ENCODE measurements around the gene POLR2C. TPM values are rescaled to one million over a fixed set of nuclear protein-coding genes. Genes with fewer than 3 reads are reported as not detected.

Gene POLR2C
- total and polyA plus RNA-seq, 2 experiments from 2014 or later = 37.6 to 123 TPM

DNA sequence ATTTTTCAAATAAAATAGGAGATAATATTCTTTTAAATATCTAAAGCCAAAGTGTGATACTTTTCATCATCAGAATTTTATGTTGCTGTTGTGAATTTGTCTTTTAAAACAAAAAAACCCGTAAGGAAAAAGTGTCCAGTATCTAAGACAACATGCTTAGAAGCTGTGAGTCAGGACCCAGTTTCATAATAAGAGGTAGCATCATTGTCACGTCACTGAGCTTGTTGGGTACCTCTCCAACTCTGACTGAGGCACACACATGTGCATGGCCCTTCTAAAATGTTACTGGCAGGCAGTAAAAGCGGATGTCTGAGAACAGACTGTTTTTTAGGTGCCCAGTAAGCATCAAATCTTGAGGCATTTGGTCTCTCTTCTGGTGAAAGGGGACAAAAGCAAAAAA lies 17.8 kb upstream of the POLR2C start (continued):
- TF ChIP-seq, protein P1, sequence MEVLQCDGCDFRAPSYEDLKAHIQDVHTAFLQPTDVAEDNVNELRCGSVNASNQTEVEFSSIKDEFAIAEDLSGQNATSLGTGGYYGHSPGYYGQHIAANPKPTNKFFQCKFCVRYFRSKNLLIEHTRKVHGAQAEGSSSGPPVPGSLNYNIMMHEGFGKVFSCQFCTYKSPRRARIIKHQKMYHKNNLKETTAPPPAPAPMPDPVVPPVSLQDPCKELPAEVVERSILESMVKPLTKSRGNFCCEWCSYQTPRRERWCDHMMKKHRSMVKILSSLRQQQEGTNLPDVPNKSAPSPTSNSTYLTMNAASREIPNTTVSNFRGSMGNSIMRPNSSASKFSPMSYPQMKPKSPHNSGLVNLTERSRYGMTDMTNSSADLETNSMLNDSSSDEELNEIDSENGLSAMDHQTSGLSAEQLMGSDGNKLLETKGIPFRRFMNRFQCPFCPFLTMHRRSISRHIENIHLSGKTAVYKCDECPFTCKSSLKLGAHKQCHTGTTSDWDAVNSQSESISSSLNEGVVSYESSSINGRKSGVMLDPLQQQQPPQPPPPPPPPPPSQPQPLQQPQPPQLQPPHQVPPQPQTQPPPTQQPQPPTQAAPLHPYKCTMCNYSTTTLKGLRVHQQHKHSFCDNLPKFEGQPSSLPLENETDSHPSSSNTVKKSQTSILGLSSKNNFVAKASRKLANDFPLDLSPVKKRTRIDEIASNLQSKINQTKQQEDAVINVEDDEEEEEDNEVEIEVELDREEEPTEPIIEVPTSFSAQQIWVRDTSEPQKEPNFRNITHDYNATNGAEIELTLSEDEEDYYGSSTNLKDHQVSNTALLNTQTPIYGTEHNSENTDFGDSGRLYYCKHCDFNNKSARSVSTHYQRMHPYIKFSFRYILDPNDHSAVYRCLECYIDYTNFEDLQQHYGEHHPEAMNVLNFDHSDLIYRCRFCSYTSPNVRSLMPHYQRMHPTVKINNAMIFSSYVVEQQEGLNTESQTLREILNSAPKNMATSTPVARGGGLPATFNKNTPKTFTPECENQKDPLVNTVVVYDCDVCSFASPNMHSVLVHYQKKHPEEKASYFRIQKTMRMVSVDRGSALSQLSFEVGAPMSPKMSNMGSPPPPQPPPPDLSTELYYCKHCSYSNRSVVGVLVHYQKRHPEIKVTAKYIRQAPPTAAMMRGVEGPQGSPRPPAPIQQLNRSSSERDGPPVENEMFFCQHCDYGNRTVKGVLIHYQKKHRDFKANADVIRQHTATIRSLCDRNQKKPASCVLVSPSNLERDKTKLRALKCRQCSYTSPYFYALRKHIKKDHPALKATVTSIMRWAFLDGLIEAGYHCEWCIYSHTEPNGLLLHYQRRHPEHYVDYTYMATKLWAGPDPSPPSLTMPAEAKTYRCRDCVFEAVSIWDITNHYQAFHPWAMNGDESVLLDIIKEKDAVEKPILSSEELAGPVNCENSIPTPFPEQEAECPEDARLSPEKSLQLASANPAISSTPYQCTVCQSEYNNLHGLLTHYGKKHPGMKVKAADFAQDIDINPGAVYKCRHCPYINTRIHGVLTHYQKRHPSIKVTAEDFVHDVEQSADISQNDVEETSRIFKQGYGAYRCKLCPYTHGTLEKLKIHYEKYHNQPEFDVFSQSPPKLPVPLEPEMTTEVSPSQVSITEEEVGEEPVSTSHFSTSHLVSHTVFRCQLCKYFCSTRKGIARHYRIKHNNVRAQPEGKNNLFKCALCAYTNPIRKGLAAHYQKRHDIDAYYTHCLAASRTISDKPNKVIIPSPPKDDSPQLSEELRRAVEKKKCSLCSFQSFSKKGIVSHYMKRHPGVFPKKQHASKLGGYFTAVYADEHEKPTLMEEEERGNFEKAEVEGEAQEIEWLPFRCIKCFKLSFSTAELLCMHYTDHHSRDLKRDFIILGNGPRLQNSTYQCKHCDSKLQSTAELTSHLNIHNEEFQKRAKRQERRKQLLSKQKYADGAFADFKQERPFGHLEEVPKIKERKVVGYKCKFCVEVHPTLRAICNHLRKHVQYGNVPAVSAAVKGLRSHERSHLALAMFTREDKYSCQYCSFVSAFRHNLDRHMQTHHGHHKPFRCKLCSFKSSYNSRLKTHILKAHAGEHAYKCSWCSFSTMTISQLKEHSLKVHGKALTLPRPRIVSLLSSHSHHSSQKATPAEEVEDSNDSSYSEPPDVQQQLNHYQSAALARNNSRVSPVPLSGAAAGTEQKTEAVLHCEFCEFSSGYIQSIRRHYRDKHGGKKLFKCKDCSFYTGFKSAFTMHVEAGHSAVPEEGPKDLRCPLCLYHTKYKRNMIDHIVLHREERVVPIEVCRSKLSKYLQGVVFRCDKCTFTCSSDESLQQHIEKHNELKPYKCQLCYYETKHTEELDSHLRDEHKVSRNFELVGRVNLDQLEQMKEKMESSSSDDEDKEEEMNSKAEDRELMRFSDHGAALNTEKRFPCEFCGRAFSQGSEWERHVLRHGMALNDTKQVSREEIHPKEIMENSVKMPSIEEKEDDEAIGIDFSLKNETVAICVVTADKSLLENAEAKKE (CRISPR knock-in tag; IDR thresholded peaks at IDR 0.05) = no peak

DNA sequence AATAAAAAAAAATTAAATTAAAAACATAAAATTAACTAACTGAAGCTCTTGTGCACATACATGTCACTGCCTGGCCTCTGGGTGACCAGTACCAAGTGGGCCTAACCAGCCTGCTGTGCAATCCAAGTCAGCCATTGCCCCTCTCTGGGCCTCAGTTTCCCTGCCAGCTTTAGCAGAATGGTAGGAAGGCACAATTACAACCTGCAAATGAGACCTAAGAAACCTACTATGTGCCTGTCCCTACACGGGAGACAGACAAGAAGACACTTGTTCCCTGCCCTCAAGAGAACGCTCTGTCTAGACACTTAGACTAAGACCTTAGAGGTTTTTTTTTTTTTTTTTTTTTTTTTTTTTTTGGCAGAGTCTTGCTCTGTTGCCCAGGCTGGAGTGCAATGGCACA lies 17.0 kb upstream of the POLR2C start:
- H3K27me3 Mint-ChIP-seq (ENCODE audit: insufficient read depth, low read depth, poor library complexity) = peaks cover 14% of the 10 kb centered on the region
- no peak for ATAC-seq

More for the DNA sequence above, 17.0 kb upstream of the POLR2C start:
- no peaks in the 10 kb centered on the region for H3K27me3 ChIP-seq (ENCODE audit: insufficient read depth)
- H3F3A ChIP-seq (replicated peaks; ENCODE audit: low read depth) = no peaks in the 10 kb centered on the region
- no peak overlapping the region for H3K27ac ChIP-seq (ENCODE audit: low read depth)
- peaks cover 7% of the 10 kb centered on the region for H3K4me1 Mint-ChIP-seq
- TF ChIP-seq ZNF114 (CRISPR knock-in tag; IDR thresholded peaks at IDR 0.05) = no peak
- no peak for TF ChIP-seq EZH2 (IDR thresholded peaks at IDR 0.05; ENCODE audit: low read depth, unreplicated experiment)
- no peak for TF ChIP-seq JUNB (IDR thresholded peaks at IDR 0.05; ENCODE audit: unreplicated experiment)
- TF ChIP-seq POLR2AphosphoS5 (IDR thresholded peaks at IDR 0.05; ENCODE audit: low read depth) = no peak
- TF ChIP-seq STAT1 (IDR thresholded peaks at IDR 0.05; ENCODE audit: unreplicated experiment) = no peak
- H2AFZ ChIP-seq = no peak overlapping the region
- no peak overlapping the region for H3K4me3 ChIP-seq
- H3K9me2 ChIP-seq (ENCODE audit: insufficient read depth) = no peaks in the 10 kb centered on the region
- peaks cover 59% of the 10 kb centered on the region for H3K79me2 ChIP-seq (replicated peaks; ENCODE audit: insufficient read depth)
- H3K4me3 Mint-ChIP-seq = 0 out of 3 replicates have a peak overlapping the region, but pooled peaks have one; percentile 44
- peaks cover 18% of the 10 kb centered on the region for H3K36me3 Mint-ChIP-seq (ENCODE audit: low read depth)
- H3K4me2 ChIP-seq = no peak overlapping the region; the same call in 1 of the 2 replicates
- peaks cover 3% of the 10 kb centered on the region; the same call in 2 of the 3 replicates for H3K9me3 Mint-ChIP-seq
- H3K36me3 ChIP-seq (ENCODE audit: insufficient read depth) = peaks cover 13% of the 10 kb centered on the region
- peaks cover 7% of the 10 kb centered on the region; the same call in 1 of the 2 replicates for H3K4me1 ChIP-seq (ENCODE audit: insufficient read depth)
- no peak for DNase-seq (ENCODE audit: low spot score)
- H3K27ac Mint-ChIP-seq = no peak overlapping the region
- H4K20me1 ChIP-seq (replicated peaks; ENCODE audit: insufficient read depth) = no peaks in the 10 kb centered on the region; the same call in 1 of the 2 replicates

All from GM23338 (cell line).